Measurements from ENCODE around the gene NRF1. TPM values are rescaled to one million over a fixed set of nuclear protein-coding genes. Genes with fewer than 3 reads are reported as not detected.

Gene NRF1
- total and polyA plus RNA-seq, 10 of the 15 experiments (the other 5 are each of a cell fraction or from before 2014, with no cell fraction given) = 3.5 to 23.1 (median 13.5) TPM

- TF ChIP-seq ZBTB11 (CRISPR knock-in tag; IDR thresholded peaks at IDR 0.05) (no peak), ZNF592 (IDR thresholded peaks at IDR 0.05) (peak; percentile 99), IKZF2 (IDR thresholded peaks at IDR 0.05) (no peak), RAD21 (IDR thresholded peaks at IDR 0.05; ENCODE audit: insufficient read depth, low read depth, low read length) (no peak), NFYB (IDR thresholded peaks at IDR 0.05; ENCODE audit: insufficient read depth, low read depth, low read length) (no peak), CHD1 (IDR thresholded peaks at IDR 0.05; ENCODE audit: low read depth, low read length) (peak; percentile 66; the same call in 1 of the 2 replicates), POU2F2 (IDR thresholded peaks at IDR 0.05; ENCODE audit: borderline replicate concordance, low read depth, low read length) (peak; percentile 54; the same call in 1 of the 3 replicates), USF2 (IDR thresholded peaks at IDR 0.05; ENCODE audit: borderline replicate concordance, low read depth, low read length) (no peak), IKZF1 (conservative IDR thresholded peaks at IDR 0.05) (peak; percentile 99), ZNF207 (IDR thresholded peaks at IDR 0.05; ENCODE audit: borderline replicate concordance) (peak; percentile 94; the same call in 1 of the 2 replicates), HDAC6 (IDR thresholded peaks at IDR 0.05; ENCODE audit: unreplicated experiment) (no peak), CHD2 (IDR thresholded peaks at IDR 0.05; ENCODE audit: borderline replicate concordance, low read depth, low read length) (peak; percentile 89), LARP7 (IDR thresholded peaks at IDR 0.05) (peak; percentile 94; the same call in 1 of the 2 replicates), RELA (IDR thresholded peaks at IDR 0.05; ENCODE audit: borderline replicate concordance, partially characterized antibody) (peak; percentile 94), BCLAF1 (IDR thresholded peaks at IDR 0.05) (no peak), POLR2A (IDR thresholded peaks at IDR 0.05; ENCODE audit: low read depth, low read length) (peak; percentile 96), CREB1 (IDR thresholded peaks at IDR 0.05; ENCODE audit: low read depth) (peak; percentile 76; the same call in 1 of the 2 replicates), ZNF24 (IDR thresholded peaks at IDR 0.05) (peak; percentile 63; the same call in 1 of the 2 replicates)
Observed at GRCh38 chr7:129611246-129612111, at the start of gene NRF1 (continued).
